Peyer's patch (tissue), 4 donors: Measurements from ENCODE around the gene NCOA5. TPM values are rescaled to one million over a fixed set of nuclear protein-coding genes. Genes with fewer than 3 reads are reported as not detected.

ENCODE experiments used
- DNase-seq, 3 donors: peaks; one replicate each; pipeline ENCODE4 v3.0.0-alpha.2; 2017 to 2019
- H3K27ac ChIP-seq, 4 donors: fragments of 200-600 bp; sonication (generic); one replicate each; pipeline ENCODE4 v1.5.1; 2016 to 2019
- H3K27me3 ChIP-seq, 2 donors: fragments of 200-600 bp; sonication (generic); one replicate each; pipeline ENCODE4 v1.5.1; 2019
- H3K36me3 ChIP-seq, 3 donors: fragments of 200-600 bp; sonication (generic); one replicate each; pipeline ENCODE4 v1.5.1; 2016 to 2019
- H3K4me1 ChIP-seq, 4 donors: fragments of 200-600 bp; sonication (generic); one replicate each; pipeline ENCODE4 v1.5.1; 2016 to 2019
- H3K4me3 ChIP-seq, 4 donors: fragments of 200-600 bp; sonication (generic); 1 replicate in 3 of 4; 2 replicates in 1 of 4; pipeline ENCODE4 v1.5.1; 2016 to 2019; ENCODE audit warnings: mild to moderate bottlenecking in 1 of 4
- H3K9me3 ChIP-seq, 4 donors: fragments of 200-600 bp; sonication (generic); one replicate each; pipeline ENCODE4 v1.5.1; 2016 to 2019; ENCODE audit warnings: mild to moderate bottlenecking in 1 of 4
- POLR2A ChIP-seq, 2 donors: fragments of 450-650 bp; IDR thresholded peaks; one replicate each; pipeline ENCODE4 v1.5.1; 2017; ENCODE audit warnings: antibody characterized with exemption in 2 of 2, mild to moderate bottlenecking in 2 of 2, moderate library complexity in 2 of 2
- total RNA-seq, 4 donors: library from RNA; depleted of rRNA; stranded (reverse); fragments of >200 nt; gene quantifications; one replicate each; pipeline ENCODE4 v1.1.0, GENCODE V29; 2016
- TF ChIP-seq, protein P1 (sequence below), 6 experiments: fragments of 450-650 bp in 4 of 6; fragments of 200-600 bp in 2 of 6; sonication (generic) in 1 of 6; IDR thresholded peaks; one replicate each; pipeline ENCODE4 v1.5.1; 2017 to 2019; ENCODE audit warnings: antibody characterized with exemption in 6 of 6, mild to moderate bottlenecking in 3 of 6, moderate library complexity in 1 of 6

The NCOA5 gene
- total RNA-seq, 4 donors from 2014 or later, result 20.5 to 65.2 (median 24.9) TPM

DNA sequence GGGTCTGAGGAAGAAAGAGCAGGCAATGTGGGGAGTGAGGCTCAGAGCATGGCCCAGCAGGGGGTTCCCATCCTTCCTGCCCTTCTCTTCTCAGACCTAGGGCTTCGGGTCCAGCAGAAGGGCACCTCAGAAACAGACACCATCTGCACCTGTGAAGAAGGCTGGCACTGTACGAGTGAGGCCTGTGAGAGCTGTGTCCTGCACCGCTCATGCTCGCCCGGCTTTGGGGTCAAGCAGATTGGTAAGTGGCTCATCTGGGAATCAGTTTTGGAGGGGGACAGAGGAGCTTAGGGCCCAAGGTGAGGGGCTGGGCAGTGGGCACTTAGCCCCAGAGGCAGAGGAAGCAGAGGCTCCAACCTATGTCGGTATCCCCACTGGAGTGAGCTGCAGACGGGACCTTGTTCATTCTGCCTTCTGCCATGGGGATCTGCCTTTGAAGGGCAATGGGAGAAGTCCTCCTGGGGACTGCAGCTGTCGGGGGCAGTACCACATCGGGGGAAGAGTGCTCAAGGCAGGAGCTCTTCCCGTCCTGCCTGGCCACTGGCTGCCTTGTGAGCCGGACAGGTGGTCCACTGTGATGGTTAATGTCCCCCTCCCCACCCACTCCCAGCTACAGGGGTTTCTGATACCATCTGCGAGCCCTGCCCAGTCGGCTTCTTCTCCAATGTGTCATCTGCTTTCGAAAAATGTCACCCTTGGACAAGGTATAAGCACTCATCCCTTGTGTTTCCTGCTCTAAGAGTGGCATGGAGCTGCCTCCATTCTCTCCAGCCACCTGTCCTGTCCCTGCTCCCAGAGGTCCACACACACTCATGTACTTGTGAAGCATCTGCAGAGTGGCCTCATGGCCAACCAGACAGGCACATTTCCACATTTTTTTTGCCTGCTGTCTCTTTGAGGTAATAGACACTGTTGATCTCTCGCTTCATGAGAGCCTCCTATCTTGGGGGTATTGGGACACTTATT, 33.0 kb upstream of the NCOA5 start:
- Histone ChIP-seq H3K27ac (peak overlapping the region in 1 of 4 donors; percentile 25), H3K4me3 (no peak overlapping the region), H3K4me1 (peaks cover 0 to 18% (median 0%) of the 10 kb centered on the region in 4 donors), H3K27me3 (no peaks in the 10 kb centered on the region), H3K9me3 (no peaks in the 10 kb centered on the region), H3K36me3 (no peaks in the 10 kb centered on the region)
- DNase-seq, result peak in 1 of 3 donors; percentile 36
- TF ChIP-seq POLR2A (IDR thresholded peaks at IDR 0.05), result no peak
- TF ChIP-seq, protein P1, sequence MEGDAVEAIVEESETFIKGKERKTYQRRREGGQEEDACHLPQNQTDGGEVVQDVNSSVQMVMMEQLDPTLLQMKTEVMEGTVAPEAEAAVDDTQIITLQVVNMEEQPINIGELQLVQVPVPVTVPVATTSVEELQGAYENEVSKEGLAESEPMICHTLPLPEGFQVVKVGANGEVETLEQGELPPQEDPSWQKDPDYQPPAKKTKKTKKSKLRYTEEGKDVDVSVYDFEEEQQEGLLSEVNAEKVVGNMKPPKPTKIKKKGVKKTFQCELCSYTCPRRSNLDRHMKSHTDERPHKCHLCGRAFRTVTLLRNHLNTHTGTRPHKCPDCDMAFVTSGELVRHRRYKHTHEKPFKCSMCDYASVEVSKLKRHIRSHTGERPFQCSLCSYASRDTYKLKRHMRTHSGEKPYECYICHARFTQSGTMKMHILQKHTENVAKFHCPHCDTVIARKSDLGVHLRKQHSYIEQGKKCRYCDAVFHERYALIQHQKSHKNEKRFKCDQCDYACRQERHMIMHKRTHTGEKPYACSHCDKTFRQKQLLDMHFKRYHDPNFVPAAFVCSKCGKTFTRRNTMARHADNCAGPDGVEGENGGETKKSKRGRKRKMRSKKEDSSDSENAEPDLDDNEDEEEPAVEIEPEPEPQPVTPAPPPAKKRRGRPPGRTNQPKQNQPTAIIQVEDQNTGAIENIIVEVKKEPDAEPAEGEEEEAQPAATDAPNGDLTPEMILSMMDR (IDR thresholded peaks at IDR 0.05), result no peak

DNA sequence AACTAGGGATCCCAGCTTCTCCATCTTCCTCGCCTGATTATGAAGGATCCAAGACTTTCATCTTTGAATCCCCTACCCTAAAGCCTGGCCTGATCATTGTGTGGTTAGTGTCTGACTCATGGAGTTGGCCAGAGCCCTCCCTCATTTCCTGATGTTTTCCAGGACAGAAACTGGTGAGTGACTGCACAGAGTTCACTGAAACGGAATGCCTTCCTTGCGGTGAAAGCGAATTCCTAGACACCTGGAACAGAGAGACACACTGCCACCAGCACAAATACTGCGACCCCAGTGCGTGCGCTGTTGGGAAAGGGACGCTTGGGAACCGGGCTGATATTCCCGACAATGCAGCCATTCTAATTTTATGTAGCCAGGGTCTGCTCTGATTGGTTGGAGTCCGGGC, 32.3 kb upstream of the NCOA5 start:
- Histone ChIP-seq H3K4me1 (peaks cover 0 to 25% (median 2%) of the 10 kb centered on the region in 4 donors), H3K27ac (peak overlapping the region in 1 of 4 donors; percentile 95), H3K4me3 (no peak overlapping the region), H3K36me3 (no peaks in the 10 kb centered on the region), H3K9me3 (no peaks in the 10 kb centered on the region), H3K27me3 (no peaks in the 10 kb centered on the region)
- no peak for DNase-seq
- no peak for TF ChIP-seq POLR2A (IDR thresholded peaks at IDR 0.05)
- TF ChIP-seq, protein P1 (IDR thresholded peaks at IDR 0.05), result no peak

DNA sequence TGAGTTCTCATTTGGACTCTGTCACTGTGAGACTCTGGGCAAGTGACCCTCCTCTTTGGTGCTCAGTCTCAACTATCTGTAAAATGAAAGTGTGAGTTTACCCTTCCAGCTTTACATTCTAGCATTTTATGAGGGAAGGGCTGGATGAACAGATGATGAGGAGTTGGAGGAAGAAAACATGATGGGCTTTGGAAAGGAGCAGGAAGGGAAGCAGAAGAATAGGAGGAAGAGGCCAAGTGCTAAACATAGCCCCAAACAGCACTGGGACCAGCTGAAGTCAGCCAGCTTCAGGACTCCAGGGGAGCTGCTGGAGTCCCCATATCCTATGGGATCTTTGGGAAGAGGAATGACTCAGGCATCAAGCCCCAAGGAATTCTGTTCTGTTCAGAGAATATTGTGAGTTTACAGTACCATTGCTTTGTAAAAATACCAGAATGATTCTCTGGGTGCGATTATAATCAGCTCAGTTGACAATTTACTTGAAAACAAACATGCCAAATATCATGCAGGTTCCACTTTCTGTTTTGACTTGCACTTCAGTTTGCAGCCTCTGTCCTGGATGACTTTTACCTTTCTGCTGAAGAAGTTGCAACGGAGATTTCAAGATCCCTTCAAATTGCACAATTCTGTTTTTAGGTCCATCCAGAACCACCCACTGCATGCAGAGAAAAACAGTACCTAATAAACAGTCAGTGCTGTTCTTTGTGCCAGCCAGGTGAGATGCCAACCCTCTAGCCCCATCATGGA, 31.6 kb upstream of the NCOA5 start:
- no peaks in the 10 kb centered on the region for H3K27me3 ChIP-seq
- no peak overlapping the region for H3K4me3 ChIP-seq
- peak overlapping the region in 1 of 4 donors; percentile 95 for H3K27ac ChIP-seq
- peak in 1 of 3 donors; percentile 6 for DNase-seq
- no peak for TF ChIP-seq POLR2A (IDR thresholded peaks at IDR 0.05)
- TF ChIP-seq, protein P1 (IDR thresholded peaks at IDR 0.05), result no peak
- H3K9me3 ChIP-seq, result no peaks in the 10 kb centered on the region
- H3K36me3 ChIP-seq, result no peaks in the 10 kb centered on the region
- H3K4me1 ChIP-seq, result peaks cover 0 to 25% (median 2%) of the 10 kb centered on the region in 4 donors

GRCh38 chr20:46120136-46120535, 30.4 kb upstream of the NCOA5 start:
- peak overlapping the region in 2 of 4 donors; percentile 1 to 95 for H3K27ac ChIP-seq
- no peak for TF ChIP-seq POLR2A (IDR thresholded peaks at IDR 0.05)
- TF ChIP-seq, protein P1 (IDR thresholded peaks at IDR 0.05), result no peak
- H3K9me3 ChIP-seq, result no peaks in the 10 kb centered on the region
- peak in 1 of 3 donors; percentile 9 for DNase-seq
- no peaks in the 10 kb centered on the region for H3K36me3 ChIP-seq
- H3K4me3 ChIP-seq, result peak overlapping the region in 1 of 4 donors; percentile 65
- H3K4me1 ChIP-seq, result peaks cover 0 to 25% (median 2%) of the 10 kb centered on the region in 4 donors
- no peaks in the 10 kb centered on the region for H3K27me3 ChIP-seq

DNA sequence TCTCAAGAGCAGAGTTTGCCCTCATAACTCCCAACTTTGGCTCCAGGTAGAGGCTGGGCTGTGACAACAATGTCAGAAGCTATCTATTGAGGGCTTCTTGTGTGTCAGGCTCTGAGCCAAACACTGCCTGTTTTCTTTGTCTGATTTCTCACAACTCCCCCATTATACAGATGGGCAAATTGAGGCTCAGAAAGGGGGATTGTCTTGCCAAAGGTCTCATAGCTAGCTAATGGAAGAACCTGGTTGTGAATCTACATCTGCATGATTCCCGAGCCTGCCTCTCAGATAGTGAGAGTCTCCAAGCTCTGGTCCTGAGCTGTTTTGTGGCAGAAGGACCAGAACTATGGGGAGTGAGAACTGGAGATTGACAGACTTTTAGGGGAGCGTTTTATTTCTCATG, 29.8 kb upstream of the NCOA5 start:
- Histone ChIP-seq H3K27ac (peak overlapping the region in 1 of 4 donors; percentile 95), H3K4me3 (peak overlapping the region in 2 of 4 donors; percentile 65 to 66), H3K27me3 (no peaks in the 10 kb centered on the region), H3K9me3 (no peaks in the 10 kb centered on the region), H3K4me1 (peaks cover 0 to 25% (median 2%) of the 10 kb centered on the region in 4 donors), H3K36me3 (no peaks in the 10 kb centered on the region)
- no peak for TF ChIP-seq POLR2A (IDR thresholded peaks at IDR 0.05)
- TF ChIP-seq, protein P1 (IDR thresholded peaks at IDR 0.05), result no peak
- no peak for DNase-seq
